Upper lobe of left lung (tissue), 4 donors: ENCODE measurements around the gene HAUS8.

Experiments used
- CTCF ChIP-seq, 6 experiments: fragments of 450-650 bp in 4 of 6; fragments of 200-600 bp in 2 of 6; sonication (generic) in 2 of 6; IDR thresholded peaks; one replicate each; pipeline ENCODE4 v1.5.1; 2016 to 2019; ENCODE audit warnings: antibody characterized with exemption in 6 of 6
- EP300 ChIP-seq, 4 donors: sonication (generic); formaldehyde crosslinking; IDR thresholded peaks; one replicate each; pipeline ENCODE4 v1.5.1; 2017; ENCODE audit warnings: antibody characterized with exemption in 4 of 4, control low read depth in 2 of 4
- POLR2A ChIP-seq, 4 donors: fragments of 450-650 bp; IDR thresholded peaks; one replicate each; pipeline ENCODE4 v1.5.1; 2016 to 2017; ENCODE audit warnings: antibody characterized with exemption in 4 of 4, mild to moderate bottlenecking in 2 of 4

- no peak for TF ChIP-seq POLR2A (IDR thresholded peaks at IDR 0.05)
- TF ChIP-seq CTCF (IDR thresholded peaks at IDR 0.05), result no peak
- no peak for TF ChIP-seq EP300 (IDR thresholded peaks at IDR 0.05)
Observed at GRCh38 chr19:17035842-17036424, 39.3 kb downstream of the HAUS8 start.
